Lower leg skin (tissue), 4 donors: ENCODE results near the gene LRRC27. TPM values are rescaled to one million over a fixed set of nuclear protein-coding genes. Genes with fewer than 3 reads are reported as not detected.

Experiments used
- DNase-seq, 2 donors: peaks; one replicate each; pipeline ENCODE4 v3.0.0-alpha.2; 2019; ENCODE audit warnings: low spot score in 2 of 2
- H3K4me3 ChIP-seq: fragments of 200-600 bp; sonication (generic); 2 replicates; pipeline ENCODE4 v1.5.1; 2017; ENCODE audit warnings: mild to moderate bottlenecking, low read depth; ENCODE audit not compliant: poor library complexity, severe bottlenecking
- CTCF ChIP-seq, 3 donors: fragments of 450-650 bp; IDR thresholded peaks; one replicate each; pipeline ENCODE4 v1.5.1; 2016; ENCODE audit warnings: antibody characterized with exemption in 3 of 3, mild to moderate bottlenecking in 3 of 3, moderate library complexity in 2 of 3
- POLR2A ChIP-seq, 2 donors: fragments of 450-650 bp; IDR thresholded peaks; one replicate each; pipeline ENCODE4 v1.6.1; 2016 to 2017; ENCODE audit warnings: antibody characterized with exemption in 2 of 2, mild to moderate bottlenecking in 1 of 2, moderate library complexity in 1 of 2
- WGBS, 2 donors: methylation state at CpG; one replicate each; pipeline ENCODE4 v1.1.5; 2018; 5-methylcytosine and 5-hydroxymethylcytosine counted together
- intact Hi-C: fragments of 100-400 bp; cut with DNase I; formaldehyde crosslinking; loops from one replicate; pipeline ENCODE4 v1.15.0; 2023; ENCODE audit warnings: low total_unique reads
- total RNA-seq, 4 donors: library from RNA; depleted of rRNA; stranded (reverse); fragments of >200 nt; gene quantifications; one replicate each; pipeline ENCODE4 v1.1.0, GENCODE V29; 2016

Gene LRRC27
- total RNA-seq, 4 donors from 2014 or later: 3.1 to 11.3 (median 8.5) TPM

GRCh38 chr10:132346806-132347205 is 14.8 kb downstream of the LRRC27 start:
- no peak for DNase-seq
- no peak for TF ChIP-seq POLR2A (IDR thresholded peaks at IDR 0.05)
- no peak for TF ChIP-seq CTCF (IDR thresholded peaks at IDR 0.05)

GRCh38 chr10:132347211-132347930 is 15.4 kb downstream of the LRRC27 start:
- H3K4me3 ChIP-seq: no peak overlapping the region
- TF ChIP-seq POLR2A (IDR thresholded peaks at IDR 0.05) (no peak), CTCF (IDR thresholded peaks at IDR 0.05) (no peak)
- intact Hi-C loops: no loop called here
- 92 to 94% methylated on average over 22 to 23 of the region's 23 CpGs for WGBS, 2 donors
- no peak for DNase-seq

More at GRCh38 chr10:132346806-132347205, 14.8 kb downstream of the LRRC27 start:
- H3K4me3 ChIP-seq: no peak overlapping the region
- WGBS, 2 donors: 93 to 94% methylated on average over 9 of the region's 9 CpGs
- intact Hi-C loops: no loop called here

- TF ChIP-seq POLR2A (IDR thresholded peaks at IDR 0.05) (no peak), CTCF (IDR thresholded peaks at IDR 0.05) (no peak)
- 88 to 92% methylated on average over 13 of the region's 13 CpGs for WGBS, 2 donors
- intact Hi-C loops: no loop called here
- no peak for DNase-seq
- no peak overlapping the region for H3K4me3 ChIP-seq
These were observed 15.9 kb downstream of the LRRC27 start for GRCh38 chr10:132347931-132348267.

- DNase-seq: no peak
- intact Hi-C loops: loop anchor here (5.0 kb wide), 1 partner anchor 127 kb away; no protein-coding TSS in a partner anchor
- 84 to 94% methylated on average over 6 of the region's 6 CpGs for WGBS, 2 donors
- H3K4me3 ChIP-seq: no peak overlapping the region
- no peak for TF ChIP-seq POLR2A (IDR thresholded peaks at IDR 0.05)
- TF ChIP-seq CTCF (IDR thresholded peaks at IDR 0.05): no peak
These were observed 17.8 kb downstream of the LRRC27 start for GRCh38 chr10:132349766-132350165.

- 78 to 84% methylated on average over 11 of the region's 11 CpGs for WGBS, 2 donors
- no peak for TF ChIP-seq CTCF (IDR thresholded peaks at IDR 0.05)
- TF ChIP-seq POLR2A (IDR thresholded peaks at IDR 0.05): no peak
- DNase-seq: no peak
- H3K4me3 ChIP-seq: no peak overlapping the region
- intact Hi-C loops: loop anchor here (5.0 kb wide), 1 partner anchor 128 kb away; no protein-coding TSS in a partner anchor
These were observed 18.4 kb downstream of the LRRC27 start for GRCh38 chr10:132350391-132350790.

GRCh38 chr10:132350946-132351345 is 19.0 kb downstream of the LRRC27 start:
- no peak for TF ChIP-seq CTCF (IDR thresholded peaks at IDR 0.05)
- TF ChIP-seq POLR2A (IDR thresholded peaks at IDR 0.05): no peak
- H3K4me3 ChIP-seq: no peak overlapping the region
- intact Hi-C loops: loop anchor here (5.0 kb wide), 1 partner anchor 129 kb away; no protein-coding TSS in a partner anchor
- no peak for DNase-seq
- WGBS, 2 donors: 96% methylated on average over 15 to 17 of the region's 17 CpGs
